Skin epidermis (tissue), 12 donors: ENCODE data around the gene FARP2.
"Not testable (repeated sequence)": the region's sequence is repeated elsewhere in the genome, so short reads cannot be mapped to it uniquely, and the experiment has no call there.

Experiments
- H3K27ac ChIP-seq, 21 experiments: fragments of 200-600 bp; sonication (generic) in 11 of 21; one replicate each; pipeline ENCODE4 v1.5.0; 2020; ENCODE audit warnings: mild to moderate bottlenecking in 3 of 21, inconsistent platforms in 2 of 21, moderate library complexity in 2 of 21
- H3K4me3 ChIP-seq, 7 experiments: fragments of 200-600 bp; sonication (generic) in 2 of 7; one replicate each; pipeline ENCODE4 v1.5.0; 2020; ENCODE audit warnings: inconsistent platforms in 2 of 7, mild to moderate bottlenecking in 2 of 7, moderate library complexity in 1 of 7

FARP2 gene

GRCh38 chr2:241508240-241509154 lies 152.4 kb downstream of the FARP2 start, which contains the start of gene STK25:
Gene STK25 (minus strand): TSS chr2:241508584. CDS start chr2:241508035, 549 bp downstream.
- Histone ChIP-seq H3K27ac (peak within 1 kb of the TSS; percentile 79 to 97 (median 92)), H3K4me3 (peak within 1 kb of the TSS; percentile 63 to 99 (median 90))

GRCh38 chr2:241509155-241509784 lies 153.2 kb downstream of the FARP2 start:
- H3K27ac ChIP-seq = peak overlapping the region; percentile 65 to 97 (median 91)
- H3K4me3 ChIP-seq = peak overlapping the region; percentile 63 to 99 (median 90)

GRCh38 chr2:241511091-241511741 lies 155.1 kb downstream of the FARP2 start:
- no peak overlapping the region for H3K27ac ChIP-seq
- H3K4me3 ChIP-seq = no peak overlapping the region

GRCh38 chr2:241514553-241514952 lies 158.5 kb downstream of the FARP2 start:
- Histone ChIP-seq H3K27ac (no peak overlapping the region), H3K4me3 (no peak overlapping the region)

- peak overlapping the region in 1 of 21 experiments; percentile 27 for H3K27ac ChIP-seq
- no peak overlapping the region for H3K4me3 ChIP-seq
Measured at GRCh38 chr2:241514986-241515737, 159.1 kb downstream of the FARP2 start.

- no peak overlapping the region for H3K4me3 ChIP-seq
- no peak overlapping the region for H3K27ac ChIP-seq
Measured at GRCh38 chr2:241516520-241516965, 160.5 kb downstream of the FARP2 start.

GRCh38 chr2:241517297-241517696 lies 161.2 kb downstream of the FARP2 start:
- Histone ChIP-seq H3K4me3 (no peak overlapping the region), H3K27ac (no peak overlapping the region)

- Histone ChIP-seq H3K4me3 (no peak overlapping the region), H3K27ac (no peak overlapping the region)
Measured at GRCh38 chr2:241519669-241520068, 163.6 kb downstream of the FARP2 start.

GRCh38 chr2:241522477-241522876 lies 166.4 kb downstream of the FARP2 start:
- no peak overlapping the region for H3K27ac ChIP-seq
- H3K4me3 ChIP-seq = no peak overlapping the region

GRCh38 chr2:241525818-241526780 lies 170.0 kb downstream of the FARP2 start:
- not testable (repeated sequence) for H3K4me3 ChIP-seq, H3K27ac ChIP-seq

GRCh38 chr2:241530571-241530970 lies 174.5 kb downstream of the FARP2 start:
- Histone ChIP-seq H3K4me3 (no peak overlapping the region), H3K27ac (no peak overlapping the region)

- H3K27ac ChIP-seq = no peak overlapping the region
- H3K4me3 ChIP-seq = no peak overlapping the region
Measured at GRCh38 chr2:241531161-241531722, 175.2 kb downstream of the FARP2 start.

GRCh38 chr2:241532168-241532567 lies 176.1 kb downstream of the FARP2 start:
- Histone ChIP-seq H3K27ac (no peak overlapping the region), H3K4me3 (no peak overlapping the region)

- Histone ChIP-seq H3K4me3 (no peak overlapping the region), H3K27ac (no peak overlapping the region)
Measured at GRCh38 chr2:241532733-241533601, 176.9 kb downstream of the FARP2 start.

- Histone ChIP-seq H3K4me3 (no peak overlapping the region), H3K27ac (no peak overlapping the region)
Measured at GRCh38 chr2:241534293-241534692, 178.2 kb downstream of the FARP2 start.

- no peak overlapping the region for H3K27ac ChIP-seq
- H3K4me3 ChIP-seq = no peak overlapping the region
Measured at GRCh38 chr2:241534701-241535375, 178.8 kb downstream of the FARP2 start.
